SK-N-SH treated with all-trans-retinoic acid at 6 μM for 48 hours (cell line): Measurements from ENCODE around the gene HCN4.

Source experiments
- ATAC-seq: fragments of 200-7000 bp; cut with Tn5 transposase; 3 replicates; pipeline ENCODE4 v1.9.1; 2020; ENCODE audit warnings: mild to moderate bottlenecking, moderate library complexity
- ARNTL ChIP-seq: fragments of 450-650 bp; formaldehyde crosslinking; IDR thresholded peaks from 2 replicates; pipeline ENCODE4 v1.5.0; 2020; ENCODE audit warnings: low read depth, mild to moderate bottlenecking, moderate library complexity, borderline replicate concordance
- BACH2 ChIP-seq: fragments of 250-450 bp; sonication (Bioruptor Pico); IDR thresholded peaks from 2 replicates; pipeline ENCODE4 v1.9.0; 2021; ENCODE audit warnings: mild to moderate bottlenecking, borderline replicate concordance
- CREB5 ChIP-seq: fragments of 250-450 bp; sonication (Bioruptor Pico); IDR thresholded peaks from 2 replicates; pipeline ENCODE4 v1.5.1; 2020; ENCODE audit warnings: low read depth, mild to moderate bottlenecking, moderate library complexity
- CSDC2 ChIP-seq: fragments of 250-450 bp; sonication (Bioruptor Pico); IDR thresholded peaks from 2 replicates; pipeline ENCODE4 v1.5.0; 2020; ENCODE audit warnings: mild to moderate bottlenecking, moderate library complexity
- CSRNP3 ChIP-seq: fragments of 250-450 bp; sonication (Bioruptor Pico); IDR thresholded peaks from 2 replicates; pipeline ENCODE4 v1.5.1; 2021; ENCODE audit warnings: mild to moderate bottlenecking, moderate library complexity
- ESRRG ChIP-seq: fragments of 250-450 bp; sonication (Bioruptor Pico); IDR thresholded peaks from 2 replicates; pipeline ENCODE4 v1.6.1; 2021; ENCODE audit warnings: mild to moderate bottlenecking
- GLIS3 ChIP-seq: fragments of 250-450 bp; sonication (Bioruptor Pico); IDR thresholded peaks from 2 replicates; pipeline ENCODE4 v1.5.0; 2020; ENCODE audit warnings: mild to moderate bottlenecking, moderate library complexity
- ISL1 ChIP-seq: fragments of 250-450 bp; sonication (Bioruptor Pico); IDR thresholded peaks from 2 replicates; pipeline ENCODE4 v2.1.2; 2022; ENCODE audit warnings: mild to moderate bottlenecking, moderate library complexity
- OSR1 ChIP-seq: fragments of 250-450 bp; sonication (Bioruptor Pico); IDR thresholded peaks from 2 replicates; pipeline ENCODE4 v1.8.0; 2022; ENCODE audit warnings: moderate library complexity, mild to moderate bottlenecking, inconsistent platforms
- PPARA ChIP-seq: fragments of 250-450 bp; sonication (Bioruptor Pico); IDR thresholded peaks from 2 replicates; pipeline ENCODE4 v1.5.0; 2020; ENCODE audit warnings: mild to moderate bottlenecking, borderline replicate concordance
- RARB ChIP-seq: fragments of 250-450 bp; sonication (Bioruptor Pico); IDR thresholded peaks from 2 replicates; pipeline ENCODE4 v1.8.0; 2021; ENCODE audit warnings: mild to moderate bottlenecking, moderate library complexity
- SNAI2 ChIP-seq: fragments of 250-450 bp; sonication (Bioruptor Pico); IDR thresholded peaks from 2 replicates; pipeline ENCODE4 v1.5.0; 2020; ENCODE audit warnings: mild to moderate bottlenecking, moderate library complexity
- TCF4 ChIP-seq: fragments of 250-450 bp; sonication (Bioruptor Pico); IDR thresholded peaks from 2 replicates; pipeline ENCODE4 v1.8.0; 2021; ENCODE audit warnings: mild to moderate bottlenecking, moderate library complexity, borderline replicate concordance
- TOX ChIP-seq: fragments of 250-450 bp; sonication (Bioruptor Pico); IDR thresholded peaks from 2 replicates; pipeline ENCODE4 v1.8.0; 2021; ENCODE audit warnings: mild to moderate bottlenecking, moderate library complexity, borderline replicate concordance
- TSHZ2 ChIP-seq: fragments of 250-450 bp; sonication (Bioruptor Pico); IDR thresholded peaks from 2 replicates; pipeline ENCODE4 v1.5.0; 2020; ENCODE audit warnings: mild to moderate bottlenecking, moderate library complexity
- ZC3H10 ChIP-seq: fragments of 250-450 bp; sonication (Bioruptor Pico); IDR thresholded peaks from 2 replicates; pipeline ENCODE4 v1.5.1; 2021; ENCODE audit warnings: mild to moderate bottlenecking, moderate library complexity
- ZFP3 ChIP-seq: fragments of 250-450 bp; sonication (Bioruptor Pico); IDR thresholded peaks from 2 replicates; pipeline ENCODE4 v1.5.0; 2020; ENCODE audit warnings: mild to moderate bottlenecking, moderate library complexity
- ZFP30 ChIP-seq: fragments of 450-650 bp; formaldehyde crosslinking; IDR thresholded peaks from 2 replicates; pipeline ENCODE4 v1.5.0; 2022; ENCODE audit warnings: mild to moderate bottlenecking, moderate library complexity
- ZNF565 ChIP-seq: fragments of 450-650 bp; formaldehyde crosslinking; conservative IDR thresholded peaks from 2 replicates; pipeline ENCODE4 v1.5.0; 2020; ENCODE audit warnings: low read depth, mild to moderate bottlenecking, moderate library complexity
- ZNF70 ChIP-seq: fragments of 450-650 bp; formaldehyde crosslinking; IDR thresholded peaks from 2 replicates; pipeline ENCODE4 v1.5.0; 2020; ENCODE audit warnings: mild to moderate bottlenecking, moderate library complexity
- ZNF8 ChIP-seq: fragments of 450-650 bp; formaldehyde crosslinking; IDR thresholded peaks from 2 replicates; pipeline ENCODE4 v1.5.0; 2020; ENCODE audit warnings: mild to moderate bottlenecking, moderate library complexity

HCN4 gene

GRCh38 chr15:73386886-73387506, 18.2 kb upstream of the HCN4 start:
- no peak for ATAC-seq
- TF ChIP-seq ESRRG (no peak), ARNTL (CRISPR knock-in tag) (no peak), ISL1 (CRISPR knock-in tag) (no peak), SNAI2 (no peak), TOX (CRISPR knock-in tag) (no peak), CSRNP3 (CRISPR knock-in tag) (no peak), TSHZ2 (CRISPR knock-in tag) (no peak), RARB (no peak)

GRCh38 chr15:73386238-73386637, 17.5 kb upstream of the HCN4 start:
- TF ChIP-seq ARNTL (CRISPR knock-in tag) (no peak), CSDC2 (CRISPR knock-in tag) (no peak), ZC3H10 (CRISPR knock-in tag) (no peak), PPARA (CRISPR knock-in tag) (no peak), BACH2 (CRISPR knock-in tag) (no peak), ZNF8 (CRISPR knock-in tag) (no peak), ZNF70 (CRISPR knock-in tag) (no peak), OSR1 (CRISPR knock-in tag) (no peak)
- no peak for ATAC-seq

GRCh38 chr15:73385205-73385604, 16.4 kb upstream of the HCN4 start:
- no peak for TF ChIP-seq TCF4
- TF ChIP-seq CREB5 (CRISPR knock-in tag) = no peak
- TF ChIP-seq SNAI2 = no peak
- no peak for TF ChIP-seq PPARA (CRISPR knock-in tag)
- no peak for TF ChIP-seq GLIS3
- TF ChIP-seq ZC3H10 (CRISPR knock-in tag) = no peak
- no peak for TF ChIP-seq ZNF70 (CRISPR knock-in tag)
- no peak for TF ChIP-seq ESRRG
- TF ChIP-seq ZNF565 (CRISPR knock-in tag) = no peak
- TF ChIP-seq ZFP3 (CRISPR knock-in tag) = no peak
- no peak for TF ChIP-seq RARB
- TF ChIP-seq BACH2 (CRISPR knock-in tag) = no peak
- no peak for TF ChIP-seq ZNF8 (CRISPR knock-in tag)
- no peak for TF ChIP-seq CSDC2 (CRISPR knock-in tag)
- TF ChIP-seq ISL1 (CRISPR knock-in tag) = no peak
- TF ChIP-seq CSRNP3 (CRISPR knock-in tag) = no peak
- TF ChIP-seq TOX (CRISPR knock-in tag) = no peak
- no peak for TF ChIP-seq ZFP30 (CRISPR knock-in tag)
- no peak for ATAC-seq
